AML-193 (cell line): ENCODE data around the gene CNTN5.

Experiments
- DNase-seq, 2 experiments: peaks; one replicate each; lab custom pipeline; 2025; lab: John Stamatoyannopoulos, UW

The CNTN5 gene

GRCh38 chr11:99934008-99934407 lies 913.3 kb downstream of the CNTN5 start:
- no peak for DNase-seq

DNA sequence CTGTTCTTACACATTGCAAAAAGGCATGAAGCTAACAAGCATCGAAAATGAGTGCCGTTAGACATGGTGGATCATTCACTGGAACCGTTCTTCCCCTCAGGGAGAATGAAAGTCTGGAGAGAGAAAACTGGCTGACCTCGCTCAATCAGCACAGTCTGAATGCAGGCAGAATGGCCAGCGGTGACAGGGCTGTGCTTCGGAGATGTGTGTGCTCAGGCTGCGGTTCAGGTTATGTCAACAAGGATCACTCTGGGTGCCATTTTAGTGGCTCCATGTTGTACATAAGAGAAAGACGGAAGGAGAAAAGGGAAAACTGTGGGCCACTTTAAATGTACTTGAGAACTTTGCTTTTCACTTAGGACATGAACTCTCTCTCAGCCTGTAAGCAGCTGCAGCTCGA lies 916.6 kb downstream of the CNTN5 start:
- DNase-seq, result no peak

DNA sequence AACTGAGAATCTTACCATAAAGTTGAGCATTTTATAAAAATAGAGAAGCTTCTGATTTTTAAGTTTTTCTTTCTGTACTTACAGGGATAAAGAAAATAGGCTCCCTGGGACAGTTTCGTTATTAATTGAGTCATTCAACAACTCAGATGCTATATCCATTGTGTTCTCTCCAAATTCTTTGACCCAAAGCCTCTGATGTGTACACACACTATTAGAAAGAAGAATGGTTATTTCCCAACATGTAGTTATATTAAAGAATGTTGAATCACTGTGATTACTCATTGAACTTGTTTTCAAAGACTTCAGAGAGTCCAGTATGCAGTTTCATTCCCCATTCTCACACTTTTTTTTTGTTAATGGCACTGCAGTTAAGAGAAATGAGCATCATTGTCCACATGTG lies 932.1 kb downstream of the CNTN5 start:
- no peak for DNase-seq

GRCh38 chr11:99960536-99960935 lies 939.8 kb downstream of the CNTN5 start:
- DNase-seq, result no peak

- no peak for DNase-seq
Measured at GRCh38 chr11:99968336-99968735, 947.6 kb downstream of the CNTN5 start.

GRCh38 chr11:99973993-99974392 lies 953.2 kb downstream of the CNTN5 start:
- no peak for DNase-seq

DNA sequence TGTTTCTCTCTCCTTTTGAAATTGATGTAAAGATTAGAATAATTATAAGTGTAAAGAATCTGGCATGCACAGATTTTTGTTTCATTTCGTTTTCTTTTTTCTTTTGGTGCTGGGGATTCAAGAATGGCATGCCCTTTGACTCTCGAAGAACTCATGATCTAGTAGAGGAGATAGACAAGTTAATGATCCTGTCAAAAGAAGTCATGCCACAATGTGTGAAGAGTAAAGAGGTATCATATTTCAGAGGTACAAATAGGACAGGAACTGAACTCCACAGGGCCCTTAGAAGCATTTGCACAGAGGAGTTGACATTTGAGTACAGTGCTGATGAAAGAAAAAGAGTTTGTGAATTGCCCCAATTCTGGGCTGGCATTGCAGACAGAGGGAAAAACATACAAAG lies 958.3 kb downstream of the CNTN5 start:
- DNase-seq, result no peak

GRCh38 chr11:99987821-99988470 lies 967.2 kb downstream of the CNTN5 start:
- no peak for DNase-seq

GRCh38 chr11:99988471-99988837 lies 967.7 kb downstream of the CNTN5 start:
- DNase-seq, result no peak

GRCh38 chr11:100003985-100004384 lies 983.2 kb downstream of the CNTN5 start:
- no peak for DNase-seq

GRCh38 chr11:100004541-100004940 lies 983.8 kb downstream of the CNTN5 start:
- DNase-seq, result no peak

GRCh38 chr11:100008417-100008816 lies 987.7 kb downstream of the CNTN5 start:
- no peak for DNase-seq

GRCh38 chr11:100009728-100010127 lies 989.0 kb downstream of the CNTN5 start:
- no peak for DNase-seq

DNA sequence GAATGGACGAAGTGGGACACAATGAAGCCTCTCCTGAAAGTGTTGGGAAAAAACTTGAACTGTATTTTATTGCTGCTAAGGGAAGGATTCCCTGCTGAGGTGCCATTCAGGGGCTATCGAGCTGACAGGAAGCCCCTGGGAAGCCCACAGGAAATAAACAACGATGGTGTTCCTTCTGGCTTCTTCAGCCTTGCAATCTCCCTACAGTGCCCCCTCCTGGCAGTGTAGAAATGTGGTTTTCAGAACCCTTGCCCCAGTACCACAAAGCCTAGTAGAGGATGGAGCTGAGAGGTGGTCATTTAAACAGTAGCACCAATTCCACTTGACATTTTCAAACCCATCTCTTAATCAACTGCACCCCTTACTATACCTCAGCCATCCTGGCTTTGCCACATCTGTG lies 989.6 kb downstream of the CNTN5 start:
- no peak for DNase-seq

DNA sequence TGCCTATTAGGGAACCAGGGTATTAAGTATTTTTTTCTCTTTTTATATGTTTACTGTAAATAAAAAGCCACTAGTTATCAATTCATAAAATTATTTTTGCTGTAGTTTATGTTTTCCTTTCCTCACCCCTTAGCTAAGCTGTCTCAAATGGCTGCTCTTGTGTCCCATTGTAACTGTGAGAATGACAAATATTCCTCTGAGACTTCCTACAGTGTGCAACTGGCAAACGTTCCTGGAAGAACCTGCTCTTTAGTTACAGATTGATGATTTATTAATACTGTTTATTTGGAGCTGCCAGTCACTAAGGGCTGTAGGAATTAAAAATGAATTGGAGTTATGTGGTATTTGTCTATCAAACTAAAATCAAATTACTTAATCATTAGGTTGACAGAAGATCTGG lies 990.9 kb downstream of the CNTN5 start:
- no peak for DNase-seq

- DNase-seq, result no peak
Measured at GRCh38 chr11:100013011-100013410, 992.3 kb downstream of the CNTN5 start.

GRCh38 chr11:100031973-100032372 lies 1011.2 kb downstream of the CNTN5 start:
- no peak for DNase-seq

DNA sequence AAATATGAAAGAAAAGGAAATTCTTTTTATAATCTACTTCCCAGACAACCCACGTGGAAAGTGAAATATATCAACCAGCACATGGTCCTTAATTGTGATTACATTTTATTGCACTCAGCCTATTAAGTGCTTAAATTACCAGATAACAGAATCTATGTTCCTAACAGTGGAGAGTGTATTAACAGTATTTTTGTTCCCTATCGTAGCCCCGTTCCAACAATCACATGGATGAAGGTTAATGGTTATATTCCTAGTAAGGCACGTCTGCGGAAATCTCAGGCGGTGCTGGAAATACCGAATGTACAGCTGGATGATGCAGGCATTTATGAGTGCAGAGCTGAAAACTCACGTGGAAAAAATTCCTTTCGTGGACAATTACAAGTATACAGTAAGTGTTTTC lies 1040.3 kb downstream of the CNTN5 start:
- DNase-seq, result no peak

DNA sequence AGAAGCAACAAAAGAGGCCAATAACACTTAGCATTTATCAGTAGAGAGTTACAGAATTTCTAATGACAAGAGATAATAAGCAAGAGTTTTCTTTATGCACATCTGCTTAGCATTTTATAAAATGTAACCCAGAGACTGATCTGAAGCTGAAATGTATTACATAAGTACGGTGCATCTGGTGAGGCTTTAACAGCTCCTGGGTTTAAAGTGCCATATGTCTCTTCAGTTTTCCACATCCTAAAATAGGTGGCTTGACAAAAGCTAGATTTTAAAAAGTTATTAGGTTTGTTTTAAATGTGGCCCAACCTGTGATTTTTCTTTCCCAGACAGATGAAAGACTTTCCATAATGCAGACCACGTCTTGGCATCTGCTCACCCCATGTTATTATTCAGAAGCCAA lies 1045.7 kb downstream of the CNTN5 start:
- DNase-seq, result no peak

- DNase-seq, result no peak
Measured at GRCh38 chr11:100068116-100068515, 1047.4 kb downstream of the CNTN5 start.

- no peak for DNase-seq
Measured at GRCh38 chr11:100072131-100072530, 1051.4 kb downstream of the CNTN5 start.

- DNase-seq, result no peak
Measured at GRCh38 chr11:100080381-100080780, 1059.6 kb downstream of the CNTN5 start.

DNA sequence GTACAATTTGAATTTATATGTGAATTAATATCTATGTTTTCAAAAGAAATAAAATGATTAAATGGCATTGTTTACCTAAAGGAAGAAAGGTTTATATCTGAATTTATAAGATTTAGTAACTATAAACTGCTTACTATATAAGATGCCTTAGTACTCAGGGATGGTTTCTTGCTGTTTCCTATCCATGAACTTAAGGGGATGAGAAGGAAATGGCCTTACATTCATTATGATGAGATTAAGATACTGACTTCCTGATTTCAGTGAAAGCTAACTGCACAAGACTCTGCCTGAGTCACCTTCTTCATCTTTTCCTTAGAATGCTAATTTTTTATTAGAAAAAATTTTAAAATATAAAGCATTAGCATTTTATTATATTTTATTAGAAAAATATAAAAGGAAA lies 1060.1 kb downstream of the CNTN5 start:
- no peak for DNase-seq

GRCh38 chr11:100093698-100094097 lies 1072.9 kb downstream of the CNTN5 start:
- no peak for DNase-seq
